ENCODE data around the gene PTPRT.

PTPRT gene

DNA sequence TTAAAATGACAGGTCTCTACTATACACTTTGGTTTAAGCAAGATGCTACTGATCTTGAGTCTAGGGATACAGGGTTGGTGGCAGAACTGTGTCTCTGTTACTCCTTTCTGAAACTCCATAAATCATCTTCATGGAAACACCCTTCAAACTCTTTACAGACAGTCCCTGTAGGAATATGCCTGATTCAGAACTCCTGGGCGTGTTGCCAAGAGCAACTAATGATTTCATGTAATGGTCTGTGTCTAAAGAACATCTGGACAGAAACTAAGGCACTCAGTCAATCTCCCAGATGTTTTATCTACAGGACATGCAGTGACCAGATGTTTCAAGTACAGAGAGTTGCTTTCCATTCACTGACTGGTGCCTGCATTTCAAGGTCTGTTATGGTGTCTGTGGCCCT is 1107.1 kb downstream of the PTPRT start:
- TF ChIP-seq, protein P1, sequence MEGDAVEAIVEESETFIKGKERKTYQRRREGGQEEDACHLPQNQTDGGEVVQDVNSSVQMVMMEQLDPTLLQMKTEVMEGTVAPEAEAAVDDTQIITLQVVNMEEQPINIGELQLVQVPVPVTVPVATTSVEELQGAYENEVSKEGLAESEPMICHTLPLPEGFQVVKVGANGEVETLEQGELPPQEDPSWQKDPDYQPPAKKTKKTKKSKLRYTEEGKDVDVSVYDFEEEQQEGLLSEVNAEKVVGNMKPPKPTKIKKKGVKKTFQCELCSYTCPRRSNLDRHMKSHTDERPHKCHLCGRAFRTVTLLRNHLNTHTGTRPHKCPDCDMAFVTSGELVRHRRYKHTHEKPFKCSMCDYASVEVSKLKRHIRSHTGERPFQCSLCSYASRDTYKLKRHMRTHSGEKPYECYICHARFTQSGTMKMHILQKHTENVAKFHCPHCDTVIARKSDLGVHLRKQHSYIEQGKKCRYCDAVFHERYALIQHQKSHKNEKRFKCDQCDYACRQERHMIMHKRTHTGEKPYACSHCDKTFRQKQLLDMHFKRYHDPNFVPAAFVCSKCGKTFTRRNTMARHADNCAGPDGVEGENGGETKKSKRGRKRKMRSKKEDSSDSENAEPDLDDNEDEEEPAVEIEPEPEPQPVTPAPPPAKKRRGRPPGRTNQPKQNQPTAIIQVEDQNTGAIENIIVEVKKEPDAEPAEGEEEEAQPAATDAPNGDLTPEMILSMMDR (IDR thresholded peaks at IDR 0.05; ENCODE audit: insufficient read depth, low read length, poor library complexity, severe bottlenecking), result no peak
- no peaks in the 10 kb centered on the region for H3K9me2 ChIP-seq (replicated peaks; ENCODE audit: insufficient read depth, low read length)
- H3K79me2 ChIP-seq (ENCODE audit: insufficient read depth, low read length), result no peaks in the 10 kb centered on the region
- no peaks in the 10 kb centered on the region for H3K9me3 ChIP-seq (ENCODE audit: insufficient read depth, low read length)
- no peak overlapping the region for H3K4me2 ChIP-seq (ENCODE audit: low read depth, low read length, poor library complexity, severe bottlenecking)
- H3K4me3 ChIP-seq (ENCODE audit: insufficient read depth, low read length, poor library complexity, severe bottlenecking), result no peak overlapping the region
- H3K27me3 ChIP-seq (ENCODE audit: low read length), result no peaks in the 10 kb centered on the region
- H3K9ac ChIP-seq (ENCODE audit: low read length), result no peak overlapping the region
- no peaks in the 10 kb centered on the region for H4K20me1 ChIP-seq (ENCODE audit: low read depth, low read length)
- no peaks in the 10 kb centered on the region for H3K36me3 ChIP-seq (ENCODE audit: low read length)
- no peaks in the 10 kb centered on the region for H3F3A ChIP-seq (ENCODE audit: insufficient read depth)
- no peak overlapping the region for H3K27ac ChIP-seq (ENCODE audit: low read depth, low read length)
- H2AFZ ChIP-seq (ENCODE audit: low read depth, low read length, severe bottlenecking), result no peak overlapping the region

DNA sequence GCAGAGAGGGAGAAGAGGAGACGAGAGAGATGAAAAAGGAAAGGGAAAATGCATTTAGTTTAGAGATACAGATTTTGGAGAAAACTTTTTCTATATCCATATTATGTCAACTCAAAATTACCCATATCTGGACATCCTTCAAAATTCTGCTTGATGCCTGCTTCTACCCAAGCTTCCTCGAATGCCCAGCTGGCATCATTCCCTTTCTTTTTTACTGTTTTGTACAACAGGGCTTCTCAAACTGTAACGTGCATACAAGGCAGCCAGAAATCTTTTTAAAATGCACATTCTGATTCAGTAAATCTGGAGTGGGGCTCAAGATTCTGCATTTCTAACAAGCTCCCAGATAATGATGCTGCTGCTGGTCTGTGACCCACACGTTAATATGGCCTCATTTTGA is 1108.8 kb downstream of the PTPRT start:
- H3K9ac ChIP-seq (ENCODE audit: low read length), result no peak overlapping the region
- H3K79me2 ChIP-seq (ENCODE audit: insufficient read depth, low read length), result no peaks in the 10 kb centered on the region
- no peak overlapping the region for H3K27ac ChIP-seq (ENCODE audit: low read depth, low read length)
- H3K27me3 ChIP-seq (ENCODE audit: low read length), result no peaks in the 10 kb centered on the region
- H3K4me3 ChIP-seq (ENCODE audit: insufficient read depth, low read length, poor library complexity, severe bottlenecking), result no peak overlapping the region
- H2AFZ ChIP-seq (ENCODE audit: low read depth, low read length, severe bottlenecking), result no peak overlapping the region
- no peaks in the 10 kb centered on the region for H3F3A ChIP-seq (ENCODE audit: insufficient read depth)
- TF ChIP-seq, protein P1 (IDR thresholded peaks at IDR 0.05; ENCODE audit: insufficient read depth, low read length, poor library complexity, severe bottlenecking), result no peak
- TF ChIP-seq EZH2phosphoT487 (conservative IDR thresholded peaks at IDR 0.05; ENCODE audit: low read length), result no peak
- no peaks in the 10 kb centered on the region for H4K20me1 ChIP-seq (ENCODE audit: low read depth, low read length)
- H3K4me2 ChIP-seq (ENCODE audit: low read depth, low read length, poor library complexity, severe bottlenecking), result no peak overlapping the region
- H3K9me2 ChIP-seq (replicated peaks; ENCODE audit: insufficient read depth, low read length), result no peaks in the 10 kb centered on the region
- H3K9me3 ChIP-seq (ENCODE audit: insufficient read depth, low read length), result no peaks in the 10 kb centered on the region
- no peaks in the 10 kb centered on the region for H3K36me3 ChIP-seq (ENCODE audit: low read length)

- TF ChIP-seq, protein P1 (IDR thresholded peaks at IDR 0.05; ENCODE audit: insufficient read depth, low read length, poor library complexity, severe bottlenecking), result no peak
- TF ChIP-seq EZH2phosphoT487 (conservative IDR thresholded peaks at IDR 0.05; ENCODE audit: low read length), result no peak
- Histone ChIP-seq H3K9me3 (ENCODE audit: insufficient read depth, low read length) (no peaks in the 10 kb centered on the region), H3K79me2 (ENCODE audit: insufficient read depth, low read length) (no peaks in the 10 kb centered on the region), H3K4me3 (ENCODE audit: insufficient read depth, low read length, poor library complexity, severe bottlenecking) (no peak overlapping the region), H3K27ac (ENCODE audit: low read depth, low read length) (no peak overlapping the region), H3K27me3 (ENCODE audit: low read length) (no peaks in the 10 kb centered on the region), H3K4me2 (ENCODE audit: low read depth, low read length, poor library complexity, severe bottlenecking) (no peak overlapping the region), H3F3A (ENCODE audit: insufficient read depth) (no peaks in the 10 kb centered on the region), H4K20me1 (ENCODE audit: low read depth, low read length) (no peaks in the 10 kb centered on the region), H2AFZ (ENCODE audit: low read depth, low read length, severe bottlenecking) (no peak overlapping the region), H3K9me2 (replicated peaks; ENCODE audit: insufficient read depth, low read length) (no peaks in the 10 kb centered on the region), H3K36me3 (ENCODE audit: low read length) (no peaks in the 10 kb centered on the region), H3K9ac (ENCODE audit: low read length) (no peak overlapping the region)
These were observed 1114.8 kb downstream of the PTPRT start for GRCh38 chr20:42074944-42075343.

- Histone ChIP-seq H3K9me3 (ENCODE audit: insufficient read depth, low read length) (no peaks in the 10 kb centered on the region), H3K4me3 (ENCODE audit: insufficient read depth, low read length, poor library complexity, severe bottlenecking) (no peak overlapping the region), H4K20me1 (ENCODE audit: low read depth, low read length) (no peaks in the 10 kb centered on the region), H3K9ac (ENCODE audit: low read length) (no peak overlapping the region), H2AFZ (ENCODE audit: low read depth, low read length, severe bottlenecking) (no peak overlapping the region), H3K79me2 (ENCODE audit: insufficient read depth, low read length) (no peaks in the 10 kb centered on the region), H3K27ac (ENCODE audit: low read depth, low read length) (no peak overlapping the region), H3K27me3 (ENCODE audit: low read length) (no peaks in the 10 kb centered on the region), H3K36me3 (ENCODE audit: low read length) (no peaks in the 10 kb centered on the region), H3F3A (ENCODE audit: insufficient read depth) (no peaks in the 10 kb centered on the region), H3K4me2 (ENCODE audit: low read depth, low read length, poor library complexity, severe bottlenecking) (no peak overlapping the region), H3K9me2 (replicated peaks; ENCODE audit: insufficient read depth, low read length) (no peaks in the 10 kb centered on the region)
- TF ChIP-seq EZH2phosphoT487 (conservative IDR thresholded peaks at IDR 0.05; ENCODE audit: low read length), result no peak
- TF ChIP-seq, protein P1 (IDR thresholded peaks at IDR 0.05; ENCODE audit: insufficient read depth, low read length, poor library complexity, severe bottlenecking), result no peak
These were observed 1122.1 kb downstream of the PTPRT start for GRCh38 chr20:42067596-42067995.

Measured in SU-DHL-6 (cell line).